Mesenchymal stem cell (in vitro differentiated cells and primary cell): Measurements from ENCODE around the gene HNRNPA3.

Experiments
- DNase-seq: peaks from one replicate; pipeline ENCODE4 v3.0.0-alpha.2; 2013
- H2AFZ ChIP-seq: one replicate; pipeline ENCODE4 v1.6.1; 2013; ENCODE audit warnings: low read depth, mild to moderate bottlenecking, control low read depth, inconsistent platforms, low read length, moderate library complexity
- H2AK5ac ChIP-seq: 2 replicates; pipeline ENCODE4 v1.6.1; 2013; ENCODE audit warnings: low read length, moderate library complexity, mild to moderate bottlenecking, inconsistent platforms; ENCODE audit not compliant: severe bottlenecking
- H2BK120ac ChIP-seq: one replicate; pipeline ENCODE4 v1.6.1; 2013; ENCODE audit warnings: low read depth, mild to moderate bottlenecking, inconsistent platforms, low read length, moderate library complexity
- H2BK12ac ChIP-seq, 2 experiments: one replicate each; pipeline ENCODE4 v1.6.1; 2013; ENCODE audit warnings: inconsistent platforms in 2 of 2, low read length in 2 of 2, mild to moderate bottlenecking in 2 of 2, moderate library complexity in 2 of 2, control low read depth in 1 of 2
- H2BK15ac ChIP-seq: one replicate; pipeline ENCODE4 v1.6.1; 2013; ENCODE audit warnings: mild to moderate bottlenecking, low read depth, inconsistent platforms; ENCODE audit not compliant: poor library complexity, severe bottlenecking
- H2BK5ac ChIP-seq: 2 replicates; pipeline ENCODE4 v1.6.1; 2013; ENCODE audit warnings: low read depth, mild to moderate bottlenecking, low read length, control low read depth, inconsistent platforms; ENCODE audit not compliant: poor library complexity, severe bottlenecking
- H3K14ac ChIP-seq, 2 experiments: one replicate each; pipeline ENCODE4 v1.6.1; 2013; ENCODE audit warnings: inconsistent platforms in 2 of 2, low read length in 2 of 2, control low read depth in 1 of 2, mild to moderate bottlenecking in 1 of 2, moderate library complexity in 1 of 2
- H3K18ac ChIP-seq, 2 experiments: one replicate each; pipeline ENCODE4 v1.6.1; 2013; ENCODE audit warnings: inconsistent platforms in 2 of 2, low read length in 2 of 2, control low read depth in 1 of 2, low read depth in 1 of 2, mild to moderate bottlenecking in 1 of 2
- H3K23ac ChIP-seq, 2 experiments: one replicate each; pipeline ENCODE4 v1.6.1; 2013; ENCODE audit warnings: inconsistent platforms in 2 of 2, low read length in 2 of 2, mild to moderate bottlenecking in 2 of 2, moderate library complexity in 2 of 2, control low read depth in 1 of 2
- H3K27ac ChIP-seq: 2 replicates; pipeline ENCODE4 v1.5.1; 2013; ENCODE audit warnings: mild to moderate bottlenecking, moderate library complexity, low read length, control low read depth, inconsistent platforms; ENCODE audit not compliant: poor library complexity, severe bottlenecking
- H3K27me3 ChIP-seq, 2 experiments: 2 replicates each; pipeline versions ENCODE4 v1.6.1 to v1.7.0; 2013; ENCODE audit warnings: low read length in 2 of 2, mild to moderate bottlenecking in 2 of 2, moderate library complexity in 2 of 2, control low read depth in 1 of 2, inconsistent platforms in 1 of 2; ENCODE audit not compliant: control insufficient read depth in 1 of 2, insufficient read depth in 1 of 2
- H3K36me3 ChIP-seq, 2 experiments: 2 replicates each; pipeline versions ENCODE4 v1.6.1 to v1.7.0; 2013; ENCODE audit warnings: low read length in 2 of 2, control low read depth in 1 of 2, inconsistent platforms in 1 of 2, low read depth in 1 of 2, mild to moderate bottlenecking in 1 of 2; ENCODE audit not compliant: insufficient read depth in 2 of 2, control insufficient read depth in 1 of 2
- H3K4ac ChIP-seq, 2 experiments: one replicate each; pipeline ENCODE4 v1.6.1; 2013; ENCODE audit warnings: inconsistent platforms in 2 of 2, low read length in 2 of 2, mild to moderate bottlenecking in 2 of 2, moderate library complexity in 2 of 2, control low read depth in 1 of 2, low read depth in 1 of 2
- H3K4me1 ChIP-seq: 2 replicates; pipeline ENCODE4 v1.6.1; 2013; ENCODE audit warnings: low read depth, low read length, control low read depth; ENCODE audit not compliant: control insufficient read depth, insufficient read depth
- H3K4me2 ChIP-seq: 2 replicates; pipeline ENCODE4 v1.6.1; 2013; ENCODE audit warnings: low read length, mild to moderate bottlenecking, inconsistent platforms; ENCODE audit not compliant: poor library complexity, severe bottlenecking
- H3K4me3 ChIP-seq, 2 experiments: 2 replicates each; pipeline versions ENCODE4 v1.5.1 to v1.7.0; 2013; ENCODE audit warnings: low read length in 2 of 2, mild to moderate bottlenecking in 2 of 2, control low read depth in 1 of 2, low read depth in 1 of 2; ENCODE audit not compliant: insufficient read depth in 1 of 2
- H3K79me1 ChIP-seq: replicated peaks from 2 replicates; pipeline ENCODE4 v1.6.1; 2013; ENCODE audit warnings: mild to moderate bottlenecking, control low read depth, low read length, inconsistent platforms; ENCODE audit not compliant: poor library complexity, severe bottlenecking
- H3K9ac ChIP-seq: 2 replicates; pipeline ENCODE4 v1.7.0; 2013; ENCODE audit warnings: mild to moderate bottlenecking, low read length, moderate library complexity
- H3K9me3 ChIP-seq: 2 replicates; pipeline ENCODE4 v1.7.0; 2013; ENCODE audit warnings: mild to moderate bottlenecking, low read length; ENCODE audit not compliant: control insufficient read depth
- H4K8ac ChIP-seq: one replicate; pipeline ENCODE4 v1.6.1; 2013; ENCODE audit warnings: inconsistent platforms, mild to moderate bottlenecking, low read length, moderate library complexity
- H4K91ac ChIP-seq: one replicate; pipeline ENCODE4 v1.6.1; 2013; ENCODE audit warnings: mild to moderate bottlenecking, low read length, inconsistent platforms
- WGBS: methylation state at CpG from one replicate; pipeline ENCODE4 v1.1.7; 2013; ENCODE audit warnings: mixed read lengths; 5-methylcytosine and 5-hydroxymethylcytosine counted together

The HNRNPA3 gene

GRCh38 chr2:177190941-177191340, 21.7 kb upstream of the HNRNPA3 start:
- no peak overlapping the region for H4K91ac ChIP-seq
- H2AFZ ChIP-seq: no peak overlapping the region
- H2BK12ac ChIP-seq: no peak overlapping the region
- no peak overlapping the region for H3K18ac ChIP-seq
- no peak overlapping the region for H2AK5ac ChIP-seq
- H3K9ac ChIP-seq: no peak overlapping the region
- 100% methylated on average over 1 of the region's 1 CpG for WGBS
- no peak overlapping the region for H3K4ac ChIP-seq
- no peaks in the 10 kb centered on the region for H3K36me3 ChIP-seq
- no peak overlapping the region for H2BK120ac ChIP-seq
- no peaks in the 10 kb centered on the region for H3K9me3 ChIP-seq
- no peak overlapping the region for H3K23ac ChIP-seq
- no peak overlapping the region for H3K14ac ChIP-seq
- H3K27ac ChIP-seq: no peak overlapping the region
- no peak overlapping the region for H2BK5ac ChIP-seq
- H3K4me2 ChIP-seq: no peak overlapping the region
- no peak overlapping the region for H4K8ac ChIP-seq
- no peak overlapping the region for H2BK15ac ChIP-seq
- peaks cover 0 to 3% of the 10 kb centered on the region in 2 experiments for H3K27me3 ChIP-seq
- H3K4me3 ChIP-seq: no peak overlapping the region
- DNase-seq: no peak
- H3K79me1 ChIP-seq: no peaks in the 10 kb centered on the region
- H3K4me1 ChIP-seq: peaks cover 2% of the 10 kb centered on the region

- no peak overlapping the region for H3K23ac ChIP-seq
- peaks cover 0 to 3% of the 10 kb centered on the region in 2 experiments for H3K27me3 ChIP-seq
- H2AFZ ChIP-seq: no peak overlapping the region
- no peak overlapping the region for H3K9ac ChIP-seq
- no peaks in the 10 kb centered on the region for H3K79me1 ChIP-seq
- no peak overlapping the region for H3K27ac ChIP-seq
- no peak overlapping the region for H2BK15ac ChIP-seq
- no peak overlapping the region for H4K8ac ChIP-seq
- no peak overlapping the region for H3K4me2 ChIP-seq
- no peak overlapping the region for H2BK120ac ChIP-seq
- H3K36me3 ChIP-seq: no peaks in the 10 kb centered on the region
- H3K4ac ChIP-seq: no peak overlapping the region
- no peak overlapping the region for H2AK5ac ChIP-seq
- H3K9me3 ChIP-seq: no peaks in the 10 kb centered on the region
- no peak overlapping the region for H2BK12ac ChIP-seq
- no peak overlapping the region for H3K18ac ChIP-seq
- DNase-seq: no peak
- no peak overlapping the region for H3K4me3 ChIP-seq
- no peak overlapping the region for H2BK5ac ChIP-seq
- no CpG with 5 or more reads among the region's 1 CpG for WGBS
- H3K14ac ChIP-seq: no peak overlapping the region
- peaks cover 1% of the 10 kb centered on the region for H3K4me1 ChIP-seq
- H4K91ac ChIP-seq: no peak overlapping the region
Measured at GRCh38 chr2:177192788-177193187, 19.8 kb upstream of the HNRNPA3 start.

- H2BK120ac ChIP-seq: no peak overlapping the region
- no peak overlapping the region for H3K27ac ChIP-seq
- no peak overlapping the region for H3K18ac ChIP-seq
- no peak overlapping the region for H2BK12ac ChIP-seq
- H2BK5ac ChIP-seq: no peak overlapping the region
- no peak overlapping the region for H2AK5ac ChIP-seq
- H3K9me3 ChIP-seq: no peaks in the 10 kb centered on the region
- no peak overlapping the region for H3K14ac ChIP-seq
- H3K4ac ChIP-seq: no peak overlapping the region
- H3K23ac ChIP-seq: no peak overlapping the region
- no peak overlapping the region for H3K4me2 ChIP-seq
- DNase-seq: no peak
- 100% methylated on average over 1 of the region's 4 CpGs for WGBS
- H4K8ac ChIP-seq: no peak overlapping the region
- peaks cover 0 to 3% of the 10 kb centered on the region in 2 experiments for H3K27me3 ChIP-seq
- no peak overlapping the region for H2BK15ac ChIP-seq
- H3K36me3 ChIP-seq: no peaks in the 10 kb centered on the region
- H3K4me3 ChIP-seq: no peak overlapping the region
- H4K91ac ChIP-seq: no peak overlapping the region
- no peaks in the 10 kb centered on the region for H3K4me1 ChIP-seq
- H2AFZ ChIP-seq: no peak overlapping the region
- H3K79me1 ChIP-seq: no peaks in the 10 kb centered on the region
- H3K9ac ChIP-seq: no peak overlapping the region
Measured at GRCh38 chr2:177193240-177193639, 19.4 kb upstream of the HNRNPA3 start.

GRCh38 chr2:177195194-177195593, 17.4 kb upstream of the HNRNPA3 start:
- Histone ChIP-seq H4K91ac (no peak overlapping the region), H3K14ac (no peak overlapping the region), H2BK5ac (no peak overlapping the region), H3K4me3 (no peak overlapping the region), H2BK12ac (no peak overlapping the region), H4K8ac (no peak overlapping the region), H3K23ac (no peak overlapping the region), H2AK5ac (no peak overlapping the region), H3K27ac (no peak overlapping the region), H3K4me2 (no peak overlapping the region), H2AFZ (no peak overlapping the region), H3K18ac (no peak overlapping the region), H3K4me1 (no peaks in the 10 kb centered on the region), H2BK120ac (no peak overlapping the region), H2BK15ac (no peak overlapping the region), H3K79me1 (no peaks in the 10 kb centered on the region), H3K9ac (no peak overlapping the region), H3K27me3 (peaks cover 0 to 3% of the 10 kb centered on the region in 2 experiments), H3K4ac (no peak overlapping the region), H3K9me3 (no peaks in the 10 kb centered on the region), H3K36me3 (no peaks in the 10 kb centered on the region)
- WGBS: 92% methylated on average over 1 of the region's 1 CpG
- no peak for DNase-seq
